CD4-positive, alpha-beta T cell treated with Interleukin-17A for 1 hour (primary cell): ENCODE data around the gene ERO1A.

Experiments used
- DNase-seq: peaks from one replicate; pipeline ENCODE4 v3.0.0-alpha.2; 2020

Gene ERO1A

GRCh38 chr14:52694761-52695480, 437 bp downstream of the ERO1A start:
- DNase-seq: peak; percentile 75

GRCh38 chr14:52693532-52693931, 1.8 kb downstream of the ERO1A start:
- no peak for DNase-seq

- DNase-seq: no peak
Measured at GRCh38 chr14:52693036-52693435, 2.3 kb downstream of the ERO1A start.

- peak; percentile 45 for DNase-seq
Measured at GRCh38 chr14:52692248-52692962, 3.0 kb downstream of the ERO1A start.

GRCh38 chr14:52690983-52691760, 4.2 kb downstream of the ERO1A start:
- no peak for DNase-seq

GRCh38 chr14:52686176-52686575, 9.2 kb downstream of the ERO1A start:
- no peak for DNase-seq

- DNase-seq: no peak
Measured at GRCh38 chr14:52683985-52684520, 11.3 kb downstream of the ERO1A start.

- peak; percentile 42 for DNase-seq
Measured at GRCh38 chr14:52678591-52678990, 16.8 kb downstream of the ERO1A start.

DNA sequence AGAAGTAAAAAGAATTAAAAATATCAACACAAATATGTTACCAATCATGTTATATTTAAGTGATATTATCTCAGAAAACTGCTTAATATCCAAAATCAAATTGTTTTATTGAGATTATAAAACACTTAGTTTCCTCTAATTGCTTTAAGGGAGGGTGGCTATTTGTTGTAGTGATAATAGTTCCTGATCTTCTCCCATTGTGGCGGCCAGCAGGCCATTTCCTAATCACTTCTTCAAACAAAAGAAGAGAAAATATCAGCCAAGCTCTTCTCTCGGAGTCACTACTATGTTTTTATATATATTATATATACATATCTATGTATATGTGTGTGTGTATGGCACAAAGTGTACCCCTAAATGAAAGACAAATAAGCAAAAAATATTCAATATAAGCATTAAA, 31.5 kb downstream of the ERO1A start:
- no peak for DNase-seq

GRCh38 chr14:52661314-52661713, 34.0 kb downstream of the ERO1A start:
- DNase-seq: no peak

GRCh38 chr14:52660832-52661231, 34.5 kb downstream of the ERO1A start:
- no peak for DNase-seq

DNA sequence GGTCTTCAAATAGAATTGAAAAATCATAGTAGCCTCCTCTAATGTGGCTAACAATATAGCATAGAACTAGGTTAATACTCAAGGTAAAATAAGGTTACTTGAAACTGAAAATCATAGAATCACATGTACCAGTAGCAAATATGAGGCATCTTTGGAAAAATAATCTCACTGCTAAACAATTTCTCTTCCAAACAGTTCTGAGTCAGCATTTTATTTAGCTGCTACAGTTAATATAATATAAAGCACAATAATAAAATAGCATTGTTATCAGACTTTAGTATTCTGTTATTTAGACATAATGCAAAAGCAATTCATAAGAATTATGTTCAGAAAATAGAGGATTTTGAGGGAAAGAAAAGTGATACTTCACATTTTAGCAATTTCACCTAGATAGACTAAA, 35.0 kb downstream of the ERO1A start:
- DNase-seq: no peak

DNA sequence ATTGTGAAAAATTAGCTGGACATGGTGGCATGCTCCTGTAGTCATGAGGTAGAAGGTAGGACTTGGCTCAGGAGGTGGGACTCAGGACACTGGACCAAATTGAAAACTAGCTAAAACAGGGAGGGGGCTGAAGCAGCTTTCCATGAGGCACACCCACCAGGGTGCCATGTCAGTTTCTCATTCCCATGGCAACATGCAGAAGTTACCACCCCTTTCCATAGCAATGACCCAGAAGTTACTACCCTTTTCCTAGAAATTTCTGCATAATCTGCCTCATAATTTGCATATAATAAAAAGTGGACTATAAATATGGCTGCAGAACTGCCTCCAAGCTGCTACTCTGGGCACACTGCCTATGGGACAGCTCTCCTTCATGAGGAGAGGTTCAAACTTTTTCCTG, 38.5 kb downstream of the ERO1A start:
- DNase-seq: no peak

GRCh38 chr14:52650774-52651173, 44.6 kb downstream of the ERO1A start:
- no peak for DNase-seq

DNA sequence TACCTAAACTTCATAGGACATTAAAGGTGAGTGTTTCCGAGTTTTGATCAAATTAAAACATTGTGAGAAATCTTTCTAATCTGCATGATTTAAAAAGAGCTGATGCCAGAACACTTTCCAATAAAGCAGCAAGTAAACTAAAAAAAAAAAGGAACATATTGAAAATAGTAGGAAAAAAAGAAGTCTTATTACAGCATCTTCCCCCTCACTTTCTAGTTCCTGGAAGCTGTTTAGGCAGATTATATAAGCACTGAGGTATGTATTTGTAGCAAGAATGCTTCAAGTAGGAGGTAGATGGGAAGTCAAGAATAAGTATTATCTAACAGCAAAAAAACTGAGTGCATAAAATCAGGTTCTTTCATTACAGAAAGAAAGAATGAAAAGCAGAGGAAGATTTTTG, 45.8 kb downstream of the ERO1A start:
- no peak for DNase-seq

- DNase-seq: no peak
Measured at GRCh38 chr14:52641745-52642144, 53.6 kb downstream of the ERO1A start.

- no peak for DNase-seq
Measured at GRCh38 chr14:52640137-52640536, 55.2 kb downstream of the ERO1A start.

DNA sequence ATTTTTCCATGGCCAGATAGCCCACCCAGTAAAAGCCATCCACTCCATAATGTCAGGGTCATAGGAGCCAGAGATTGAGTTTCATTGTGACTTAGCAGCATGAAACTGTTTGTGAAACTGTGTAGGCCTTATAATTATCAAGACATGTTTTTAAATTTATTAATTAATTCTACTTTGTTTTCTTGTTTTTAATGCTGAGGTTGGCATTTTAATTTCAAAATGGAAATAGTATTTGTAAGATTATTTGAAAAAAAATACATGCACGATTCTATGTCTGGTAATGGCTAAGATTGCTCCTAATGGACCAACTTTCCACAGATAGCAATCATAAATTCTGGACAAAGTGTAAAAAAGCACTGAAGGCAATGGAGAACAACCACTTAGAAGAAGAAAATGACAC, 75.7 kb downstream of the ERO1A start:
- no peak for DNase-seq

DNA sequence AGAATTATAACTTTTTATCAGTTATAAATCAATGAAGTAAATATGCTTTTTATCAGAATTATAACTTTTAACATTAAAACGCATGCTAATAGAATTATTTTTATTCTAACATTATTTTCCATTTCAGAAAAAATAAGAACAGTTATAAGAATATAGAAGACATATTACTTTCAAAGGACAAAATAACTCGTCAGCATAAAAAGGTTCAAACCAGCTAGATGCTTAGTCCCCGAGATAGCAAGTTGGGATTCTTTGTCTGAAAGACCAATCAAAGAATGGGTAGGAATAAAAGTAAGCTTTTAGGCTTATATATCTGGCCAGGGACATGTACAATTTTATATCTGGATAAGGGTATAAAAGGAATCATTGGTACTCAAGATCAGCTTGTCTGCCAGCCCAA, 76.8 kb downstream of the ERO1A start:
- DNase-seq: no peak

- no peak for DNase-seq
Measured at GRCh38 chr14:52610187-52610586, 85.2 kb downstream of the ERO1A start.

- DNase-seq: no peak
Measured at GRCh38 chr14:52609445-52610044, 85.8 kb downstream of the ERO1A start.

DNA sequence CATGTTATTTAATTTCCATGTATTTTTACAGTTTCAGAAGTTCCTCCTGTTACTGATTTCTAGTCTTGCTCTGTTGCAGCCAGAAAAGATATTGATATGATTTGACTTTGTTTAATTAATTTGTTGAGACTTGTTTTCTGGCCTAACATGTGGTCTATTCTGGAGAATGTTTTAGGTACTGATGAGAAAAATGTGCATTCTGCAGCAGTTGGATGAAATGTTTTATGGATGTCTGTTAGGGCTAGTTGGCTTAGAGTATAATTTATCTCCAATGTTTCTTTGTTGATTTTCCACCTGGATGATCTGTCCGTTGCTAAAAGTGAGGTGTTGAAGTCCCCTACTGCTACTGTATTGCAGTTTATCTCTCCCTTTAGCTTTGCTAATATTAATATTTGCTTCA, 88.3 kb downstream of the ERO1A start:
- DNase-seq: no peak

DNA sequence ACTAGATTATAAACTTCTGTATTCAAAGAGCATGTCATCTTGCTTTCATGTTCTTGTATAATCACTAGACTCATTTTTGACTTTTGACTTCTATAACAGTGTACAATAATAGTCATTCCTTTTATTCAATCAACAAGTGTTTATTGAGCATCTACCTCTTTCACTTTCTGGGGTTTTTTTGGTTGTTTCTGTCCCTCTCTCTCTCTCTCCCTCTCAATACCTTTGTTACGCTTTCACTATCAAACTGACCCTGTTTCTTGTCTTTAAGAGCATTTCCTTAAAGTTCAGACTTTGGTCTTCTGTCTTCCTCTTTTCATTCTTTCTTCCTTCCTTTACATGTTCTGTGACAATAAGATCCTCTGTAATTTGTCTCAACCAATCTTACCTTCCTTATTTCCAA, 93.2 kb downstream of the ERO1A start:
- no peak for DNase-seq
